HEK293T (cell line): ENCODE data around the gene CHAT.

Experiments
- BHLHE40 ChIP-seq: fragments of 450-650 bp; IDR thresholded peaks from 2 replicates; pipeline ENCODE4 v1.6.1; 2016; ENCODE audit warnings: mild to moderate bottlenecking, moderate library complexity, borderline replicate concordance
- FOXA1 ChIP-seq: fragments of 450-650 bp; IDR thresholded peaks from 2 replicates; pipeline ENCODE4 v1.6.1; 2016; ENCODE audit warnings: mild to moderate bottlenecking
- FOXM1 ChIP-seq: fragments of 450-650 bp; IDR thresholded peaks from 2 replicates; pipeline ENCODE4 v1.6.1; 2017; ENCODE audit warnings: mild to moderate bottlenecking, borderline replicate concordance
- HDGF ChIP-seq: fragments of 450-650 bp; IDR thresholded peaks from 2 replicates; pipeline ENCODE4 v1.6.1; 2017; ENCODE audit warnings: antibody characterized with exemption, borderline replicate concordance
- L3MBTL2 ChIP-seq: fragments of 450-650 bp; conservative IDR thresholded peaks from 2 replicates; pipeline ENCODE4 v1.6.1; 2016; ENCODE audit warnings: mild to moderate bottlenecking
- LEF1 ChIP-seq: fragments of 450-650 bp; IDR thresholded peaks from 2 replicates; pipeline ENCODE4 v1.6.1; 2017; ENCODE audit warnings: mild to moderate bottlenecking, borderline replicate concordance
- NFRKB ChIP-seq: fragments of 450-650 bp; IDR thresholded peaks from 2 replicates; pipeline ENCODE4 v1.6.1; 2016; ENCODE audit warnings: mild to moderate bottlenecking, moderate library complexity
- SP1 ChIP-seq: fragments of 450-650 bp; IDR thresholded peaks from 2 replicates; pipeline ENCODE4 v1.6.1; 2017
- SUZ12 ChIP-seq: fragments of 450-650 bp; IDR thresholded peaks from 2 replicates; pipeline ENCODE4 v1.6.1; 2016; ENCODE audit warnings: mild to moderate bottlenecking
- TARDBP ChIP-seq: fragments of 450-650 bp; IDR thresholded peaks from 2 replicates; pipeline ENCODE4 v1.6.1; 2016
- TF ChIP-seq, protein P1 (sequence below): fragments of 450-650 bp; IDR thresholded peaks from 2 replicates; pipeline ENCODE4 v1.6.1; 2016

DNA sequence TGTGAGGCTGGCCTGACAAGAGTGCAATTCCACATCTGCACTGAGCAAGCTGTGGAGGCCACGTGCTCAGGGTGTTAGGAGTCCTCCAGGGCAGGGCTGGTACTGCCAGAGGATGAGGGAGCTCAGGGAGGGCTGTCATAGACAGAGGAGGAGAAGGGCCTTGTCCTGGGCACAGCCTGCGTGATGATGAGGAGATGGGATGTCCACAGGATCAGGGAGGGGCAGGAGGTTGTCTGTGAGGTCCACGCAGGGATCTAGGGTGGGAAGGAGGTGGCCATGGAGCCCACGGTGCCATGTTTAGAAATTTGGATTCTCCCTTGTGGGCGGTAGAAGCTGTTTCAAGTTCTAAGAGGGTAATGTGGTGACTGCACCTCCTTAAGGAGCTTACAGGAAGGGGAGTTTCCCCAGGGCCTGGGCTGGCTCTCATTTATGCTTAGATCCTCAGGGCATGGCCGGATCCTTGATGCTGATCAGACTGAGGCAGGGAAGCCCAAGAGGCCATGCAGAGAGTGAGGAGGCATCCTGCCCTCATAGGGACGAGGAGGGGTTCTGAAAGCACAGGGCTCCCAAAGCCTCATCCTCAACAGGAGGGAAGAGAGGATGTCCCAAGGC, 30.3 kb downstream of the CHAT start:
- no peak for TF ChIP-seq HDGF
- TF ChIP-seq SP1: no peak
- no peak for TF ChIP-seq FOXM1
- TF ChIP-seq LEF1: no peak
- TF ChIP-seq TARDBP: no peak
- no peak for TF ChIP-seq BHLHE40
- no peak for TF ChIP-seq L3MBTL2
- no peak for TF ChIP-seq NFRKB
- no peak for TF ChIP-seq FOXA1
- no peak for TF ChIP-seq SUZ12
- TF ChIP-seq, protein P1, sequence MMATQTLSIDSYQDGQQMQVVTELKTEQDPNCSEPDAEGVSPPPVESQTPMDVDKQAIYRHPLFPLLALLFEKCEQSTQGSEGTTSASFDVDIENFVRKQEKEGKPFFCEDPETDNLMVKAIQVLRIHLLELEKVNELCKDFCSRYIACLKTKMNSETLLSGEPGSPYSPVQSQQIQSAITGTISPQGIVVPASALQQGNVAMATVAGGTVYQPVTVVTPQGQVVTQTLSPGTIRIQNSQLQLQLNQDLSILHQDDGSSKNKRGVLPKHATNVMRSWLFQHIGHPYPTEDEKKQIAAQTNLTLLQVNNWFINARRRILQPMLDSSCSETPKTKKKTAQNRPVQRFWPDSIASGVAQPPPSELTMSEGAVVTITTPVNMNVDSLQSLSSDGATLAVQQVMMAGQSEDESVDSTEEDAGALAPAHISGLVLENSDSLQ: no peak
